Measurements from ENCODE around the gene STAB1.

STAB1 gene

GRCh38 chr3:52494886-52495495 is at the start of gene STAB1:
STAB1 (plus strand) TSS chr3:52495338; CDS start chr3:52495414, 76 bp downstream.
- DNase-seq (ENCODE audit: low read depth, low spot score): no peak

- no peak for DNase-seq (ENCODE audit: low read depth, low spot score)
Observed at GRCh38 chr3:52446042-52446441, 49.1 kb upstream of the STAB1 start.

GRCh38 chr3:52446631-52447511 is 48.3 kb upstream of the STAB1 start:
- DNase-seq (ENCODE audit: low read depth, low spot score): peak; percentile 86

DNA sequence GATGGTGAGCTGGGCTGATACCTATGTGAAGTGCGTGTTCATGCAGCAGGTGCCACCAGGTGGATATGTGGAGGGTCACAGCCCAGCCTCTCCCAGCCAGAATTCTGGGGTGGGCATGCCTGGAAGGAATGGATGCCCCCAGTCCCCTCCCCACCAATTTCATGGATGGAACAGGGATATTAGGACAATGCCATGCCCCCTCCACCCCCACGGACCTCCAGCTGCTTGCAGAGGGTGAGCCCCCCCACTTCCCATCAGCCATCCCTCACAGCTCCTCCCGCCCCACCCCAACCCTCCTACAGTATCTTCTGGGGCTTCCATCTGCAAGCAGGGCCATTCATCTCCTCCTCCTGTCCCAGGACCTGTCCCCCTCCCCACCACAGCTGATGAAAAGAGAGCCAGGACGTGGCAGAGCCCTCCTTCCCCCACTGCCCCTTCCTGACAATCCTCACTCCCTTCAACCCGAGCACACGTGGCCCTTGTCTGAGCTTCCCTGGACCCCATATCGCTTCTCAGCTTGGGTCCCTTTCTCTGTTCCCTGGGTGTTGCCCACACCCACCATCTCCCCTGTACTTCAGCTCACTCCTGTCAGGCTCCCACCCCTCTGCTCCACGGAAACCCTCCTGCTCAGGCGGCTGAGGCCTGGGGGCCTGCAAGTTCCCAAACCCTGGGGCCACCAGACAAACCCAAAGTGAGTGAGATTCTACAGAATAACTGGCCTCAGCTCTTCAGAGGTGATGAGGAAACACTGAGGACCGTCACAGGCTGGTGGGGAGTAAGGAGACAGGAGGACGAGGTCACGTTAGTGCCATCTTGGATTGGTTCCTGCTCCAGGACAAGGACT is 47.4 kb upstream of the STAB1 start:
- no peak for DNase-seq (ENCODE audit: low read depth, low spot score)

- no peak for DNase-seq (ENCODE audit: low read depth, low spot score)
Observed at GRCh38 chr3:52450489-52451236, 44.5 kb upstream of the STAB1 start.

- peak; percentile 37 for DNase-seq (ENCODE audit: low read depth, low spot score)
Observed at GRCh38 chr3:52451237-52452083, 43.7 kb upstream of the STAB1 start.

DNA sequence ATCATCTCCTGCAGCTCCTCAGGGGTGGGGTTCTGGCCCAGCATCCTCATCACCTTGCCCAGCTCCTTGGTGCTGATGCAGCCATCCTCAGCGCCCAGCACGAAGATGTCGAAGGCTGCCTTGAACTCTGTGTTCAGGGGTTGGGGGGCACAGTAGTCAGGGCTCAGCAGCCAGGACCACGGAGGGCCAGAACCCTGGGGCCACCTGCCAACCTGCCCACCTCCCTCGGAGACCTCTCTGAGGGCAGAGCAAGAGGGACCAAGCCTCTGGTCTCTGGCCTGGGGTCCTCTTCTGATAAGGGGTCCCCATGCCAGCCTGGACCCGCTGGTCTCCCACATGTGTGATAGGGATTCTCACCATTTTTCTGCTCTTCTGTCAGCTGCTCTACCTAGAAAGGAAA is 43.0 kb upstream of the STAB1 start:
- no peak for DNase-seq (ENCODE audit: low read depth, low spot score)

DNA sequence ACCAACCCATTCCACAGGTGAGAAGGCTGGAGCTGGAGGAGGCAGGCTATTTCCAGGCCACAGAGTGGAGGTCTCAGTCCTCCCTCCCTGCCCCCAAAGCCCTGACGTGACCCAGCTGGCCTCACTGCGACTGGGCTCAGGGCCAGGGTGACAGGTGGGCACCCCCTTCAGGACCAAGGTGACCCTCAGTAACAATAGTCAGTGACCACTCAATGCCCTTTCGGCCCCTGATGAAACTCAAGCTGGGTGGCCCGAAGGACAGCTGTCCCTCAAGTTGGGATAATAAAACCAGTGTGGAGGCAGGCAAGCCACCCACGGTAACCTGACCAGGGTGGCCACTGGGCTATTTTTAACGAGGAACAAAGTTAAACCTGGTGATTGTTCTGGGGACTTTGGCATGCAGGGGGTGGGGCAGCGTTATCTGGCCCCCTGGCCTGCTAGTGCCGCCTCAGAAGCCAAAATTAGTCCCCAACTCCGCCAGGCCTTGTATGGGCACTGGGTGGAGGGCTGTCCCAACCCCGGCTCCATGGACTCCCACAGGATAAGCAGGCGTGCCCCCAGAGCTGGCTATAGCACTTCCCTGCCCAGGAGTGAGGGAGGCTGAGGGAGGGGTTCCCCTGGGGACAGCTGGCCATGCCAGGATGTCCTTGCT is 42.4 kb upstream of the STAB1 start:
- no peak for DNase-seq (ENCODE audit: low read depth, low spot score)

DNA sequence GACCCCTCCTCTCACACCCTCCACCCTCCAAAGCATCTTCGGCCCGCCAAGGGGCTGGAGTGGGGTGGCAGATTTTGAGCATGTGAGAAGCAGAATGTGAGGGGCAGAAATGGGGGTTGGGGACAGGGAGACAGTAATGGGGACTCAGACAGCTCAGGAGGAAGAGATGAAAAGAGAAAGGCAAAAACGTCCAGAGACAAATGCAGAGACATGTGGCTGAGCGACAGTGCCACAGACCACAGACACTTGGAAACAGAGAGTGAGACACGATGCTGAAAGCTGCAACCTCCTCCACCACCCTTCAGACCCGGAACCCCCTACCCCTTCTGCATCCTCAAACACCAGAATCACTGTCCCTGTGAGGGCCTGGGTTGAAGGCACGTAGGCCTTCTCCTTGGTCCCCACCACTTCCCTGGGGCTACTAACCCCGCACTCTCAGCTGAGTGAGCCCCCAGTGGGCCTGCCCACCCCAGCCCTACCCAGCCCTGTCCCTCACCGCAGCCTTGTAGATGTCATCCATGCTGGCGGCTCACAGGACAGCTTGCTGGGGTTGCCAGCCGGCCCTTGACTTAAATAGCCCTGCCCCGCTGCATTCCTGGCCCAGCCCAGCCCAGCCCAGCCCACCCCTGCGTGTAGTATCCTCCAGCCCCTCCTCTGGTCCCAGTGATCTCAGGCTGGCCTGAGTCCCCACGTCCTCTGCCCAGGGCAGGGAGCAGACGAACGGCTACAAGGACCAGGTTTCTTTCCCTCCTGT is 41.5 kb upstream of the STAB1 start, which contains the start of gene TNNC1:
Gene TNNC1, minus strand, starts transcription at position 546 of the 754 bp plus-strand sequence. Its CDS starts 26 bp downstream, at position 520.
- peak; percentile 79 for DNase-seq (ENCODE audit: low read depth, low spot score)

- no peak for DNase-seq (ENCODE audit: low read depth, low spot score)
Observed at GRCh38 chr3:52454250-52454937, 40.7 kb upstream of the STAB1 start.

DNA sequence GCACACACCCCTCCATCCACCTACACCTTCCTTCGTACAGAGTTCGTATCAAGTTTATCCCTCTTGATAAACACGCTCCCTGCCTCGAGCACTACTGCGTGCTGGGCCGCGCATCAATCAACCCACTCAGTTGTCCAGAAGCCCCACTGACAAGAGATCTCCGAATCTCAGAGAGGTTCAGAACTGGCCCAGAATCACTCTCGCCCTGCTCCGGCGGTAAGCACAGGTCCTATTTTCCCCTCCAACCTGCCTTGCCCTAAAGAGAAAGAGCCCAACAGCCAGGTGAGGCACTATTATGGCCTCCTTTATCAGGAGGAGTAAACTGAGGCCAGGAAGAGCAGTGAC is 40.2 kb upstream of the STAB1 start:
- no peak for DNase-seq (ENCODE audit: low read depth, low spot score)

DNA sequence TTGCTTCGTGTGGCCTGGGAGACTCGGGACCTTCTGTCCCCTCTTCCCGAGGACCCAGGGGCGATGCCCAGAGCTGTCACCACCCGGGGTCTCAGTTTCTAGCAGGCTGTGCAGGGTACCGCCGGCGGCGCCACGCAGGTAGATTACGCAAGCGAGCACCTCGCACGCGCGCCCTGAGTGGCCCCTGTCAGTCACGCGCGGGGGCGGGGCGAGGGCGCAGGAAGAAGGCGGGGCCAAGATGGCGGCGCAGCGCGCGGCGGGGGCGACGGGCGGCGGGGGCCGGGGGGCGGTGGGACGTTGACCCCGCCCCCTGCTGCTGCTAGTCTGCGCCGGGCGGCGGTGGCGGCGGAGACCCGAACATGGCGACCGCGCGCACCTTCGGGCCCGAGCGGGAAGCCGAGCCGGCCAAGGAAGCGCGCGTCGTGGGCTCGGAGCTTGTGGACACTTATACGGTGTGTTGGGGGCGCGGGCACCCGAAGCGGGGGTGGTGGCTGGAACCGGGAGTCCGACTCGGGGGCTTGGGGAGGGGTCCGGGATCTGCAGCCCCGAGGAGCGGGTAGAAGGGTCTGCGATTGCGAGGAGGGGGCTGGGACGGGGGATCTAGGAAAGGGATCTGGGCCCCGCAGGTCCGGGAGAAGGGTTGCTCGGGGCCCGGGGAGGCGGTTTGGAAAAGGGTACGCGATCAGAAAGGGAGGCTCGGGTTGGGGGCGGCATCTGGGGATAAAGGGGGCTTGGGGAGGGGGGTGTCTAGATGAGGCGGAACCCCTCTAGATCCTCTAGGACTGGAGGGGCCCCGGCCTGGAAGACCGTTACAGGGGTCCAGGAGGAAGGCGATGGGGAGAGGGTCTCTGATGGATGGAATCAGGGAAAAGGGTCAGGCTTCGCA is 39.6 kb upstream of the STAB1 start, which contains the start of gene NISCH:
Gene NISCH, plus strand, starts transcription at position 322 of the 886 bp plus-strand sequence. Its CDS starts 38 bp downstream, at position 360.
- peak; percentile 69 for DNase-seq (ENCODE audit: low read depth, low spot score)

DNA sequence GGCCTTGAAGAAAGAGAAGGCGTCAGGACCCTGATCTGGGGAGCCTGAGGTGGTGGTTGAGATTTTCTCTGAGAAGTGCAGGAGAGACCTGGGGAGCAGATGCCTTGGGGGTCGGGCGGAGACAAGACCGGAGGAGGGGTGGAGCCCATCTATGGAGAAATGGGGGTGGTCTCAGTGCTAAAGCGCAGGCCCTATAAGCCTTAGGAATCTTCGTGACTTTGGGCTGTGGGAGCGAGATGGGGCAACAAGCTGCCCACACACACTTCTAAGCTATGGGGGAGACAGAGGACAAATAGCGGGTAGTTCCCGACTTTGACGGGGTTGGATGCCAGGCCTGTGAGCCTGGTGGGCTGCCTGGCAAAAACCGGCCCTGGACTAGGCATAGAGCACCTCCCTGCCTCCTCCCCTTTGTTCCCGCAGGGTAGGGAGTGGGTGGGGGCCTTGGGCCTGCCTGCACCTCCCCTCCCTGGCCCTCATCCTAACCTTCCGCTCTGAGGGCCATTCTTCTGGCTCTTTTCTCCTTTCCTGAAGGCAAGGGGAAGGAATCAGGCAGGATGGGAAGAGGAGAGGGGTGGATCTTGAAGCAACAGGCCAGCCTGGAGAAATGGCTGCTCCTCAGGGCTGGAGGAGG is 38.9 kb upstream of the STAB1 start:
- DNase-seq (ENCODE audit: low read depth, low spot score): peak; percentile 55

DNA sequence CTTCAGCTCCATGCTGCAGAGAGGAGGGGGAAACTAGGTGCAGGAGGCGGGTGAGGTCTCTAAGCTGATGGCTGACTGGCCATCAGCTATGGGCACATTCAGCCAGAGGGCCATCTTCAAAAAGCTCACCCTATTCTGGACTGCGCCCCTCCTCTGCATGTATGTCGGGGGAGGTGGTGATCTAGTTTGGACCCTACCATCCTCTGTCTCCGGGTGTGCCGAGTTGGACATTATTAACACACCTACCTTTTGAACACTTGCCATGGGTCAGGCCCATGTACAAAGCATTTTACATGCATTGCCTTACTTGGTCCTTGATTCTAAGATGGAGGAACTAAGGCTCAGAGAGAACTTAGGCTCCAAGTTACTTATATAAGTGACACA is 38.3 kb upstream of the STAB1 start:
- DNase-seq (ENCODE audit: low read depth, low spot score): peak; percentile 10

- no peak for DNase-seq (ENCODE audit: low read depth, low spot score)
Observed at GRCh38 chr3:52458031-52458760, 36.9 kb upstream of the STAB1 start.

Measured in ELF-1 (cell line).